Ectodermal cell (in vitro differentiated cells): Measurements from ENCODE around the gene PRPF19.
A peak's percentile ranks its signal among the peaks of the same experiment; 100 is the strongest.

ENCODE experiments used
- H3K27ac ChIP-seq: 2 replicates; pipeline ENCODE4 v1.7.0; 2013; ENCODE audit warnings: mild to moderate bottlenecking, low read depth, low read length; ENCODE audit not compliant: insufficient read depth, poor library complexity, severe bottlenecking
- H3K27me3 ChIP-seq: 2 replicates; pipeline ENCODE4 v1.7.0; 2013; ENCODE audit warnings: mild to moderate bottlenecking, low read length; ENCODE audit not compliant: insufficient read depth, control insufficient read depth, poor library complexity, severe bottlenecking
- H3K36me3 ChIP-seq: one replicate; pipeline ENCODE4 v1.7.0; 2013; ENCODE audit warnings: low read length; ENCODE audit not compliant: control insufficient read depth, insufficient read depth
- H3K4me1 ChIP-seq: one replicate; pipeline ENCODE4 v1.7.0; 2013; ENCODE audit warnings: low read length; ENCODE audit not compliant: control insufficient read depth, insufficient read depth
- H3K4me3 ChIP-seq: 2 replicates; pipeline ENCODE4 v1.7.0; 2013; ENCODE audit warnings: low read depth, low read length, control low read depth; ENCODE audit not compliant: insufficient read depth
- H3K9me3 ChIP-seq: 2 replicates; pipeline ENCODE4 v1.7.0; 2013; ENCODE audit warnings: mild to moderate bottlenecking, low read length, moderate library complexity; ENCODE audit not compliant: control insufficient read depth
- WGBS, 2 experiments: methylation state at CpG; one replicate each; pipeline ENCODE4 v1.1.7; 2013; ENCODE audit warnings: missing lambda C conversion rate in 2 of 2; 5-methylcytosine and 5-hydroxymethylcytosine counted together

PRPF19 gene

GRCh38 chr11:60852117-60852981 is 54.0 kb downstream of the PRPF19 start:
- WGBS, 2 experiments: 36 to 39% methylated on average over 78 of the region's 78 CpGs
- H3K36me3 ChIP-seq: peaks cover 20% of the 10 kb centered on the region
- H3K27ac ChIP-seq: no peak overlapping the region
- peak overlapping the region; percentile 16 for H3K4me3 ChIP-seq
- H3K4me1 ChIP-seq: peaks cover 11% of the 10 kb centered on the region
- peaks cover 26% of the 10 kb centered on the region for H3K27me3 ChIP-seq
- no peaks in the 10 kb centered on the region for H3K9me3 ChIP-seq

DNA sequence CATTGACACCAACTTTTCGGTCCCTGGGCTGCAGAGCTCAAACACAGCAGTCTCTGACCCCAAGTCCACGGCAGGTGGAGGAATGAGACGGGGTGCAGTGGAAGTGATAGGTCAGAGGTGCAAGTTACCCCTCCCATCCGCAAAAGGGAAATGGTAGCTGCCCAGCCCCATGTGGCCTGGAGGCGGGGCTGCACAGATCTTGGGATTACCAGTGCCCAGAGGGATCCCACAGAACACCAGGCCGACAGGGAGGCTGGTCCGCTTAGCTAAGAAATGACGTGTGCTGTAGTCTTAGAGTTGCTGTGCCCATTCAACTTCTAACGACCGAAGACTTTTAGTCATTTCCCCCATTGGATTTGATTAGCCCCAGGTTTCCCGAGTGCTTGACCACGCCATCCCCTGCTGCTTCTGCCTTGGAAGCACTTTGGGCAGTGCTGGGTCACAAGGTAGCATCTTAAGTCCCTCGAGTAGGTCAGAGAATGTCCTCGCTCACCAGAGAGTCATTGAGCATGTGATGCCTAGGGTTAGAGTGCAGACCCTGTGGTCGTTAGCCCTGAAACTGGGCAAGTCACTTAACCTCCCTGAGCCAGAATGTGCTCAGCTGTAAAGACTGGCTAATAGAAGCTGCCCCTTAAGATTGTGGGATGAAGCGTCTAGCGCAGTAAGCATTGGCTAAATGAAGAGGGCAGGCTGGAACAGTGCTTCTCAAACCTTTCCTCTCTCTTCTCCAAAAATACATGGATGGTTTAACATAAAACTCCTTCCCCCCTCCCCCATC is 54.9 kb downstream of the PRPF19 start:
- H3K27me3 ChIP-seq: peaks cover 26% of the 10 kb centered on the region
- peaks cover 20% of the 10 kb centered on the region for H3K36me3 ChIP-seq
- H3K9me3 ChIP-seq: no peaks in the 10 kb centered on the region
- no peak overlapping the region for H3K4me3 ChIP-seq
- 84 to 85% methylated on average over 17 of the region's 17 CpGs for WGBS, 2 experiments
- peaks cover 11% of the 10 kb centered on the region for H3K4me1 ChIP-seq
- no peak overlapping the region for H3K27ac ChIP-seq

DNA sequence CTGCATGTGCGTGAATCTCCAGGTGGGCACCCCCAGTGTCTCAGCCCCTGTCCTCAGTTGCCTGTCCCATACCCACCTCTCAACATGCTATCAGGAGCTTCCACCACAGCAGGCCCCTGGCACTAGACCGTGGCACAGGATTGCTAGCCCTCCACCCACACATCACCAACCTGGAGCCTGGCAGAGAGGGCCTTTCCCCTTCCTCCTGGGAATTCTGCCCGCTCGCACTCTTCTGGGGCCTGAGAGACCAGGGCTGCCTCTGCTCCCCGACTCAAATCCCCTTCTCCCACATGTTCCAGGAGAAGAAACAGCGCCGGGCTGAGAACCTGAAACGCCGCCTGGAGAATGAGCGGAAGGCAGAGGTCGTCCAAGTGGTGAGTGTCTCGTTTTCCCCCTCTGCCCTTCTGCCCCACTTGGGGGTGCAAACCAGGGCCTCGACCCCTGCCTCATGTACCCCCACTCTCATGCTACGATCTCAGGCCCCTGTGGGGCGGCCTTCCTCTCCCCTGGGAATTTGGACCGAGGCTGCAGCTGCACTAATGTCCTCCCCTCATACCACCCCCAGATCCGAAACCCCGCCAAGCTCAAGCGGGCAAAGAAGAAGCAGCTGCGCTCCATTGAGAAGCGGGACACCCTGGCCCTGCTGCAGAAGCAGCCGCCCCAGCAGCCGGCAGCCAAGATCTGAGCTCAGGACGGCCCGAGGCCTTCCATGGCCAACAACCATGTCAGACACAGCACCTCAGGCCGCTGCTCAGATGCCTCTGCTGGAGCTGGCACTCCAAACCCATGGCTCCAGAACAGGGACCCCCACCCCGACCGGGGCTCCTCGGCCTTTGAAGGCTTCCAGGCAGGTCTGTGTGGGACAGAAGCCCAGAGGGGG is 56.5 kb downstream of the PRPF19 start:
- WGBS, 2 experiments: 95% methylated on average over 29 of the region's 29 CpGs
- H3K9me3 ChIP-seq: no peaks in the 10 kb centered on the region
- H3K4me1 ChIP-seq: peaks cover 11% of the 10 kb centered on the region
- peaks cover 20% of the 10 kb centered on the region for H3K36me3 ChIP-seq
- peaks cover 26% of the 10 kb centered on the region for H3K27me3 ChIP-seq
- no peak overlapping the region for H3K4me3 ChIP-seq
- no peak overlapping the region for H3K27ac ChIP-seq

DNA sequence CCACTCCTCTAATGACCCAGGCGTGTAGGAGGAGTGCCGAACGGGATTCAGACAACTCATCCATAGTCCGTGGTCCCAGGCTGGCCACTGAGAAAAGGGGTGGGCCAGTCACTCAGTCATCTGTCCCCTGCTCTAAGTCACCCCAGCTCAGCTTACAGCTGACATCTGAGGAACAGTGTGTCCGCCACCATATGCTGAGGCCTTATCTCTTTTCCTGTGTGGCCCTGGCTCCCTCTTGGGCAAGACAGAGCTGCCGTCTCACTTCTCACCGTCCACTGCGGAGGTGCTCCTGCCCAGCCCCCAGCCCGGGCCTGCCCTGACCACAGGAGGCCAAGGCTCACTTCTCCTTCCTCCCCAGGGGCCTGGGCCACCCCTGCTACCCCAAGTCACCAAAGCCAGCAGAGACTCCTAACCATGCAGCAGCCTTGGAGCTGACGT is 57.7 kb downstream of the PRPF19 start:
- H3K4me1 ChIP-seq: peaks cover 15% of the 10 kb centered on the region
- peaks cover 20% of the 10 kb centered on the region for H3K36me3 ChIP-seq
- H3K4me3 ChIP-seq: no peak overlapping the region
- 91 to 92% methylated on average over 10 of the region's 10 CpGs for WGBS, 2 experiments
- H3K27me3 ChIP-seq: peaks cover 18% of the 10 kb centered on the region
- H3K27ac ChIP-seq: no peak overlapping the region
- no peaks in the 10 kb centered on the region for H3K9me3 ChIP-seq

DNA sequence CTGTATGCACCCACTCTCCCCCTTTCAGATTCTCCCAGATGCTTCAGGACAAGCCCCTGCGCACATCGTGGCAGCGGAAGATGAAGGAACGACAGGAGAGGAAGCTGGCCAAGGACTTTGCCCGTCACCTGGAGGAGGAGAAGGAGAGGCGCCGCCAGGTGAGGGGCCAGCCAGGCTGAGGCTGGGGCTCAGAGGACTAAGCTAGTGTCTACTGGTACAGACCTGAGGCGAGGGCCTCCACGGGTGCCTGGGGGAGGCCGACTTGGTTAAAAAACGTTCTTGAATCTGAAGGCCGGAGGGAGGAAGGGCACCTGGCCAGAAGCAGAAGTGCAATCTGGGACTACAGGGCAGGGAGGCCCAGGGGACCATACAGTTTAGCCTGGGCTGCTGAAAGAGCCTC is 58.5 kb downstream of the PRPF19 start:
- H3K4me1 ChIP-seq: peaks cover 22% of the 10 kb centered on the region
- H3K36me3 ChIP-seq: peaks cover 20% of the 10 kb centered on the region
- no peak overlapping the region for H3K4me3 ChIP-seq
- H3K27me3 ChIP-seq: peaks cover 9% of the 10 kb centered on the region
- no peaks in the 10 kb centered on the region for H3K9me3 ChIP-seq
- 93 to 95% methylated on average over 12 of the region's 12 CpGs for WGBS, 2 experiments
- H3K27ac ChIP-seq: no peak overlapping the region

GRCh38 chr11:60847281-60847680 is 59.1 kb downstream of the PRPF19 start:
- no peak overlapping the region for H3K27ac ChIP-seq
- no peak overlapping the region for H3K4me3 ChIP-seq
- peaks cover 20% of the 10 kb centered on the region for H3K36me3 ChIP-seq
- H3K4me1 ChIP-seq: peaks cover 20% of the 10 kb centered on the region
- 82 to 84% methylated on average over 13 of the region's 13 CpGs for WGBS, 2 experiments
- H3K9me3 ChIP-seq: no peaks in the 10 kb centered on the region
- peaks cover 4% of the 10 kb centered on the region for H3K27me3 ChIP-seq

DNA sequence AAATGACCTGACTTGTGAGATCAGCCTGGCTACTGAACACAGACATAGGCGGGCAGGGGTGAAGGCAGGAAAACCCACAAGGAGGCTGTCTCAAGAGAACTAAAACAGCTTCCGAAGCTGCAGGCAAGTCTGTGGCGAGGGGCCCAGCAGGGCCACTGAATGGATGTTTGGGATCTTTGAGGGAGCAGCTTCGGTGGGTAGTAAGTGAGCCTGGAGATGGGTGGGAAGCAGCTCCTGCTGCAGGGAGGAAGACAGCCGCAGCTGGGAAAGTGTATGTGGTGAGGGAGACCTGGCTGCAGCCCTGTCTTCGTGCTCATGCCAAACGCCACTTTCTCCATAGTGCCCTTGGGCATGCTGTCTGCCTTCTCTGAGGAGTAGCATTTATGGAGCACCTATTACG is 61.0 kb downstream of the PRPF19 start:
- Histone ChIP-seq H3K27me3 (no peaks in the 10 kb centered on the region), H3K9me3 (no peaks in the 10 kb centered on the region), H3K27ac (no peak overlapping the region), H3K4me3 (no peak overlapping the region), H3K4me1 (peaks cover 11% of the 10 kb centered on the region), H3K36me3 (peaks cover 15% of the 10 kb centered on the region)
- 89 to 91% methylated on average over 8 of the region's 8 CpGs for WGBS, 2 experiments

- Histone ChIP-seq H3K4me3 (no peak overlapping the region), H3K36me3 (peaks cover 12% of the 10 kb centered on the region), H3K9me3 (no peaks in the 10 kb centered on the region), H3K27ac (no peak overlapping the region), H3K27me3 (no peaks in the 10 kb centered on the region), H3K4me1 (peaks cover 11% of the 10 kb centered on the region)
- WGBS, 2 experiments: 69 to 76% methylated on average over 4 of the region's 4 CpGs
These were observed 61.5 kb downstream of the PRPF19 start for GRCh38 chr11:60844870-60845221.

DNA sequence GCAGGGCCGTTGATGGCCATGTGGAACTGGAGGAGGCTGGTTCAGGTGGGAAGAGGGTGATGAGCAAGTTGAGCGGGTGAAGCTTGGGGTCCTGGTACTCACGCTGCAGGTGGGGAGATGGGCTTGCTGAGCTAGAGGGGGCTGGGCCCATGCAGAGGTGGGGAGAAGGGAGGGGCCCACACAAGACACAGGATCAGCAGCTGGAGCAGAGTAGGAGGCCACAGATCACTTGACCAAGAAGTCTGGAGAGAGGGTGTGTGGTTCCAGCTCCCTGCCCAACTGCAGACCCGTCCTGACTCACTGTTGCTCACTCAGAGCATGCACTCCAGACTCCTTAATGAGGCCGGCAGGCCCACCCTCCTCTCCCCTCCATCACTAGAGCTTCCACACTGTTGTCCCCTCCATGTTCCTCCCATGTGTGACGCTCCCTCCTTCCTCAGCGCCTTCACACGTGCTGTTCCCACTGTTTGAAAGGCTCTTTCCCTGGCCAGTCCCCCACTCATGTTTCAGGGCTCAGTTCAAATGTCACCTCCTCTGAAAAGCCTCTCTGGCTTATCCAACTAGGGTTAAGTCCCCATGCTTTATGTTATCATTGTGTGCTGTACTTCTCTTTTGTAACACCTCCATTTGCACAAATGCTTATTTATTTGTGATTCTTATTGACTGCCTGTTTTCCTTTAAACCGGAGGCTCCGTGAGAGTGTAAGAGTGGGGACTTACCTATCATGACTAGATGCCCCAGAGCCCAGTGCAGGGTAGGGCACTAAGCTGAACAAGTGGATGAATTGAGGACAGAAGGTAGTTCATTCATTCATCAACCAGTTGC is 62.1 kb downstream of the PRPF19 start:
- no peak overlapping the region for H3K27ac ChIP-seq
- no peaks in the 10 kb centered on the region for H3K9me3 ChIP-seq
- peaks cover 11% of the 10 kb centered on the region for H3K4me1 ChIP-seq
- 76 to 83% methylated on average over 10 of the region's 10 CpGs for WGBS, 2 experiments
- peaks cover 6% of the 10 kb centered on the region for H3K36me3 ChIP-seq
- H3K4me3 ChIP-seq: peak overlapping the region; percentile 98
- H3K27me3 ChIP-seq: no peaks in the 10 kb centered on the region
